Activated CD8-positive, alpha-beta memory T cell treated with anti-CD3 and anti-CD28 coated beads for 4 hours (primary cell): Measurements from ENCODE around the gene SPSB1.

Experiments
- DNase-seq, 2 donors: peaks; one replicate each; pipeline ENCODE4 v3.0.0-alpha.2; 2020; ENCODE audit warnings: low read depth in 2 of 2

SPSB1 gene

DNA sequence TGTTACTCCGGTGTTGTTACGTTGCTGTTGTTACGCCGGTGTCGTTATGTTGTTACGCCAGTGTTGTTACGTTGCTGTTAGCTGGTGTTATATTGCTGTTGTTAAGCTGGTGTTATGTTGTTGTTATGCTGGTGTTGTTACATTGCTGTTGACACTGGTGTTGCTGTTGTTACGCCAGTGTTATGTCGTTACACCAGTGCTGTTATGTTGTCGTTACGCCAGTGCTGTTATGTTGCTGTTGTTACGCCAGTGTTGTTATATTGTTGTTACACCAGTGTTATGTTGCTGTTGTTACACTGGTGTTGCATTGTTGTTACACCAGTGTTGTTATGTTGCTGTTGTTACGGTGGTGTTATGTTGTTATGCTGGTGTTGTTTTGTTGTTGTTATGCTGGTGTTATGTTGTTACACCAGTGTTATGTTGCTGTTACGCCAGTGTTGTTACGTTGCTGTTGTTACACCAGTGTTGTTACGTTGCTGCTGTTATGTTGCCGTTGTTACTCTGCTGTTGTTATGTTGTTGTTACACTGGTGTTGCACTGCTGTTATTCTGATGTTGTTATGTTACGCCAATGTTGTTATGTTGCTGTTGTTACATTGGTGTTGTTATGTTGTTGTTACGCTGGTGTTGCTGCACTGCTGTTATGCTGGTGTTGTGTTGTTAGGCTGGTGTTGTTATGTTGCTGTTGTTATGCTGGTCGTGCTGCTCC, 32.5 kb upstream of the SPSB1 start:
- DNase-seq: no peak

DNA sequence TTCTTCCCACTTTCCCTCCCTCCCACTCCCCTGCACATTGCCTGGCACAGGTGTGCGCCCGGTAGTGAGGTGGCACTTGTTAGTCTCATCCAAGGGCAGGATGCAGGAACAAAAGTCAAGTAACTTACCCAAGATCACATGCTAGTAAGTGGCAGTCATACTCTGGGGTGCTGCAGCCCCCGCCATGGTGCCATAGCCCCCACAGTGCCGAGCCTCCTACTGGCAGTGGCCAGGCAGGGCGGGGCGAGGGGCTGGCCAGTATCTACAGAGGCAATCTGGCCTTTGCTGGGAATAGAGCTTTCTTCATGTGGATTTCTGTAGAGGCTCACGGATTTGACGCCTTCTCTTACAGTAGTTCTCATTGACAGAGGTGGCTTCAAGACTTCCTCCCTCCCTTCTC, 31.2 kb upstream of the SPSB1 start:
- no peak for DNase-seq

DNA sequence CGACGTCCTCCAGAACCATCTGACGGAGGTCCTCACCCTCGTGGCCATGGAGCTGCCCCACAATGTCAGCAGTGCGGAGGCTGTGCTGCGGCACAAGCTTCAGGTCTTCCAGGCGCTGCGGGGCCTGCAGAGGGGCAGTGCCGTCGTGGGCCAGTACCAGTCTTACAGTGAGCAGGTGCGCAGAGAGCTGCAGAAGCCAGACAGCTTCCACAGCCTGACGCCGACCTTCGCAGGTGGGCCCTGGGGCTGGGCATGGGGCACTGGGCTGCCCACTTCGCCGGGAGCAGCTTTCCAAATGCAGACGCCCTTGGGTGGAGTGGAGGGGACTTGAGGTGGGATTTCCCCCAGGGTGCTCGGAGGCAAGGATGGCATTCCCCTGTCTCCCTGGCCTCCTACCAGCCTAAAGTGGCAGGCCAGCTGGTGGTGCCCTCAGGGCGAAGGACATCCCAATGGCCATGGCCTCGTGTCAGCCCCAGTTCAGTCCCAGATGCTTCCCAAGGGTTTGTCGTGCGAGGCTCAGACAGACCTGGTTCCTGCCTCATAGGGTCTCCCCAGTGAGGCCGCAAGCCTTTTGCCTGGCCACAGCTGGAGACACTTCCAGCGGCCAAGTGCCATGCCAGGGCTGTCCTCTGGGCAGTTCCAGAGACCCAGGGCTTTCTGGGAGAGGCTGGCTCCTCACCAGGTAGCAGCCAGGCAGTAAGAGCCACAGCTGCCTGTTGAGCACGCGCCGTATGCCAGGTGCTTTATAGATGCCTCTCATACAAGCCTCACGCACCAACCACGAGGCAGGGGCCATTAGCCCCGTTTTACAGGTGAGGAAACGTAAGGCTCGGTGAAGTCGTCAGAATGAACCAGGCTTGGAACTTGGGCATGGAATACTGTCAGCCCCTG, 30.4 kb upstream of the SPSB1 start:
- no peak for DNase-seq

DNA sequence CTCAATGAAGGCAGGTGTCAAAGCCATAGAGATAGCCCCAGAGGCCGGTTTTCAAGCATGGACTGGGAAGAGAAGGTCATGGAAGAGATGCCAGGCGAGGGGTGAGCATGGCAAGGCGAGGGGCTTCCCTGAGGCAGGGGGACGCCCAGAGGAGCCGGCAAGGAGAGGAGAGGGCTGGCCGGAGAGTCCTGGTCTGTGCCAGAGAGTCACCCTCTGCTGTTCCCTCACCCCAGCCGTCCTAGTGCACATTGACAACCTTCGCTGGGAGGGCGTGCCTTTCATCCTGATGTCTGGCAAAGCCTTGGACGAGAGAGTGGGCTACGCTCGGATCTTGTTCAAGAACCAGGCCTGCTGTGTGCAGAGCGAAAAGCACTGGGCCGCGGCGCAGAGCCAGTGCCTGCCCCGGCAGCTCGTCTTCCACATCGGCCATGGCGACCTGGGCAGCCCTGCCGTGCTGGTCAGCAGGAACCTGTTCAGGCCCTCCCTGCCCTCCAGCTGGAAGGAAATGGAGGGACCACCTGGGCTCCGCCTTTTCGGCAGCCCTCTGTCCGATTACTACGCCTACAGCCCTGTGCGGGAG, 29.3 kb upstream of the SPSB1 start:
- no peak for DNase-seq

DNA sequence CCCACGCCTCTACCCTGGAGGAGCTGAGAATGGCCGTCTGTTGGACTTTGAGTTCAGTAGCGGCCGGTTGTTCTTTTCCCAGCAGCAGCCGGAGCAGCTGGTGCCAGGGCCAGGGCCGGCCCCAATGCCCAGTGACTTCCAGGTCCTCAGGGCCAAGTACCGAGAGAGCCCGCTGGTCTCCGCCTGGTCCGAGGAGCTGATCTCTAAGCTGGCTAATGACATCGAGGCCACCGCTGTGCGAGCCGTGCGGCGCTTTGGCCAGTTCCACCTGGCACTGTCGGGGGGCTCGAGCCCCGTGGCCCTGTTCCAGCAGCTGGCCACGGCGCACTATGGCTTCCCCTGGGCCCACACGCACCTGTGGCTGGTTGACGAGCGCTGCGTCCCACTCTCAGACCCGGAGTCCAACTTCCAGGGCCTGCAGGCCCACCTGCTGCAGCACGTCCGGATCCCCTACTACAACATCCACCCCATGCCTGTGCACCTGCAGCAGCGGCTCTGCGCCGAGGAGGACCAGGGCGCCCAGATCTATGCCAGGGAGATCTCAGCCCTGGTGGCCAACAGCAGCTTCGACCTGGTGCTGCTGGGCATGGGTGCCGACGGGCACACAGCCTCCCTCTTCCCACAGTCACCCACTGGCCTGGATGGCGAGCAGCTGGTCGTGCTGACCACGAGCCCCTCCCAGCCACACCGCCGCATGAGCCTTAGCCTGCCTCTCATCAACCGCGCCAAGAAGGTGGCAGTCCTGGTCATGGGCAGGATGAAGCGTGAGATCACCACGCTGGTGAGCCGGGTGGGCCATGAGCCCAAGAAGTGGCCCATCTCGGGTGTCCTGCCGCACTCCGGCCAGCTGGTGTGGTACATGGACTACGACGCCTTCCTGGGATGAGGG, 28.5 kb upstream of the SPSB1 start:
- DNase-seq: no peak

DNA sequence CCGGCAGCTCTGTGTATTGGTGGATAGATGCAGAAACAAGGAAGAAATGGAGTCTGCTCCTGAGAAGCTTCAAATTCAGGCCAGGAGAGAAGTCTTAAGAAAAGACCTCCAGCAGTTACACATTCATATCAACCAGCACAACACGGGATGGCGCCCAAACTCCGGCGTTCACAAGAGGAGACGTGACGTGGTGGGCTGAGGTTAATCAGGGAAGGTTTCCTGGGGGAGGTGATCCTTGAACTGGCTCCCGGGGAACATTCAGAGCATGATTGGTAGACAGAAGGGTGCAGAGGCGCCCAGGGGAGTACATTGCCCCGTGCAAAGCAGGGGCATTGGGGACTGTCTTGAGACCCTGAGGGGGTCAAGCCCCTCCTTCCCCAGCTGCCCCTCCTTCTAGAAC, 27.7 kb upstream of the SPSB1 start:
- DNase-seq: no peak

DNA sequence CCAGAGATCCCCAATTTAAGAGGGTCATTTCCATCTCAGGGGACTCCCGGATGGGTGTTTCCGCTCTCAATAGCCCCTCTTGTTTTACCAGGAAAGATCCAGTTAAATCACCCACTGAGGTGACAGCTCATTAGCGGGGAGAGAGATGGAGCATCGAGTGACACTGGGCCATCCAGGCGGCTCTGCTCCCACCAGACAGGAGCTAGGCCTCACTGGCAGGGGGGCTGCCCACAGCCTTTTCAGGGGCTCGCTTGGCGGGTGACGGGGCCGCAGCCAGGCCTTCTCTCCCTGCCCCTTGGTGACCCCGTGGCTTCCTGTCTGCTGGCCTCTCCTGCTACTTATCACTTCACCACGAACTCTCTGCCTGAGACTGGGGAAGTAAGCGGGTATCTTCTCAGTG, 26.7 kb upstream of the SPSB1 start:
- DNase-seq: no peak

DNA sequence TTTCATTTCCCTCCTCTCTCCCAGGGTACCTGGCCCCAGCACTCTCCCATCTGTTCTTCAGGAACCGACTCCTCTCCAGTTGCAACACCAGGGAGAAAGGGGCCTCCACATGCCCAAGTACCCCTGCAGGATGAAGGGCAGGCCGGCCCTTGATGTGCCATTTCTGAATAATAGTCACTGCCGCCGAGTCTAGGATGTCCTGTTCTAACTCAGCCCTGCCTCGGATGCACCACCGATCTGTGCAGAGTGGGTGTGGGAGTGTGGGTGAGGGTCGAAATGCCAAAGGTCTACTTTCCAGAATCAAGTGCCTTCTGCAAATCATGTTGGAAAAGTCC, 25.4 kb upstream of the SPSB1 start:
- no peak for DNase-seq

DNA sequence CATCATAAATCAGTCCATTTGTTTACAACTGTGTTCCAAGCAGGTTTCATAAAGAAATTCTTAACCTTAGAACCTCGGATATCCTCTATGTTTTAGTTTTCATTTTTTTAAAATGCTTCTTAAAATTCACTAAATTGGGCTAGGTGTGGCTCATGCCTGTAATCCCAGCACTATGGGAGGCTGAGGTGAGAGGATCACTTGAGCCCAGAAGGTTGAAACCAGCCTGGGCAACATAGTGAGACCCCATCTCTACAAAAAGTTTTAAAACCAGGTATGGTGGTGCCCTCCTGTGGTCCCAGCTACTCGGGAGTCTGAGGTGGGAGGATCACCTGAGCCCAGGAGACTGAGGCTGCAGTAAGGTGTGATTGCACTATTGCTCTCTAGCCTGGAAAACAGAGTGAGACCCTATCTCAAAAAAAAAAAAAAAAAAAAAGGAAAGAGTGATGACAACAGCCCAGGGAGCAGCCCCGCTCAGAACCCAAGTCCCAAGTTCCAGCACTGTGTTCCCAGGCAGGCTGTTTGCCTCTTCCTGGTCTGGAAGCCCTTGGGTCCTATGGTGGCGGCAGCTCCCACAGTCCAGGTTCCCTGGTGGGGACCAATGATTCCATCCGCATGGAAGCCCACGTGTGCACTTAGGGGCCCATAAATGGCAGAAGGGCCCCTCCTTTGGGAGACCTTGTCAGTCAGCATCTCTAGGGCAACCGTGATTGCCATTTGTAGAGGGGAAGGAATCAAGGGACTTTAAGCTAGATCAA, 24.7 kb upstream of the SPSB1 start:
- DNase-seq: no peak

DNA sequence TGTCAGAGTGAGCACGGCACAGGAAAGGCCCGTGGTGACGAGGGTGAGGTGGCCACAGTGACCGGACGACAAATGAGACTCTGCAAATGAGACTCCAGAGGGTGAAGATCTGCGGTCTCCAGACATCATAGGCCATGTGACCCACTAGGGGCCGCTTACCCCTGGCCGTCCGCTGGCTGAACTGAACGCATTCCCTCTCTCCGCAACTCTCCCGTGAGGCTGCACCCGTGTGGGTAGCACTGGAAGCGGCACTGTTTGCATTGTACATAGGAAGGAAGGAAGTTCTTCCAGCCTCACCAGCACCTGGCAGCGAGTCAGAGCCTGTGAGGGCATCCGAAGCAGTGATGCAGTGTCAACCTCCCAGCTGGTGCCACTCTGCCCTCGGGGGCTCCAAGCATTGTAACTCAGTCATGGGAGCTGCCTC, 23.6 kb upstream of the SPSB1 start:
- DNase-seq: no peak

DNA sequence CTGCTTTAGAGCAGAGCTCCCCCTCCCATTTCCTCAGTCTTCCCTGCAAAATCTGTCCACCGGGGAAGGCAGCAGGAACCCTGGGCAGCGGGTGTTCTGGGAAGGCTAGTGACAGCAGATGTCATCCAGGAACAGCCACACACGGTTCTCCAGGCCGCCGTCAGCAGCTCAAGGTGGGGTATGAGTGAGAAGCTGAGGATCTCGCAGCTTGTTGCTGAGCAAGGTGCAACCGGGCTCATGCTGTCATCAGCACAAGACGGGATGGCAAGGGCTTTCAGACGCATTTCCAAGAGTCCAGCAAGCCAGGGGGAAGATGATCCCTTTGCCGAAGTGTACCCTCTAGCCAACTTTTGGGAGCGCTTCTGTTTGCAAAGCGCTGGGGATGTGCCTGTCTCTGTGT, 23.0 kb upstream of the SPSB1 start:
- no peak for DNase-seq

DNA sequence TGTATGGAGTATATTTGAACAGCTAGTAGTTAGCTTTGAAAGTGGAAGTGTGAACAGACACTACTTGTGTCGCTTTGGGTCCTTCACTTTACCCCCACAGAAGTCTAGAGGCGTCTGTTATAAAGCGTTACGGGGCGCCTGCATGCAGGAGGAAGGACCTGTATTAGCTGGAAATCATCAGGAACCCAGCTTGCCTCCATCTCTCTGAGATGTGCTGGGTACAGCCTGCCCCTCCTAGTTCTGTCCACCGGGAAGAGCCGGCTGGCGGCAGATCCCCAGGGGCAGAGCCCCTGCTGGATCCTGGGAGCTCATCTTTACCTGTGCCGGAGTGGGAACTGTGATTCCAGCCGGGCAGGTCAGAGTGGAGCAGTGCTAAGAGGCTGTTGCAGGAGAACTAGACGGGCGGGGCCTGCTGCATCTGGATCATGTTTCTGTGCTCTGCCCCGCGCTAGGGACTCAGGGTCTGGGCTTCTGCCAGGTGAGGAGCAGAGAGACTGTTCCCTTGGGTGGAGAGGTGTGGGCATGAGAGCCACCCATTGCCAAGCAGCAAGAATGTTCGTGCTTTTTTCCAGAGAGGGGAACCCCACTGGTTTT, 22.3 kb upstream of the SPSB1 start:
- no peak for DNase-seq

DNA sequence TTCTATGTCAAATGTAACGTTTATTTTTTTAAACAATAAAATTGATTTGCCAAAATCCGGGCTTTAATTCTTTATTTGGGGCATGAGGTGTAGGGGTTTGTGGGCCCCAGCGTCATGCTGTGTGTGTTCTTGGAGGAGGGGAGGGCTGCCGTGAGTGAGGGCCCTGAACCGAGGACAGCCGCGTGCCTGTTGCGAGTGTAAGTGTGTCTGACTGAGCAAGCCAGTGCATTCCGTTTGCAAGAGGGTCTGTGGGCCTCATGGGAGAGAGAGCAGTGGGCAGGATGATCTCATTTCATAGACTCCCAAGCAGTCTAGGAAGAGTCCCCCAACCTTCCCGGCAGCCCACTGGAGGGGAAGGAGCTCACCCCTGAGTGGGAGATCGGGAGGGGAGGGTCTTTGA, 21.4 kb upstream of the SPSB1 start:
- DNase-seq: no peak

DNA sequence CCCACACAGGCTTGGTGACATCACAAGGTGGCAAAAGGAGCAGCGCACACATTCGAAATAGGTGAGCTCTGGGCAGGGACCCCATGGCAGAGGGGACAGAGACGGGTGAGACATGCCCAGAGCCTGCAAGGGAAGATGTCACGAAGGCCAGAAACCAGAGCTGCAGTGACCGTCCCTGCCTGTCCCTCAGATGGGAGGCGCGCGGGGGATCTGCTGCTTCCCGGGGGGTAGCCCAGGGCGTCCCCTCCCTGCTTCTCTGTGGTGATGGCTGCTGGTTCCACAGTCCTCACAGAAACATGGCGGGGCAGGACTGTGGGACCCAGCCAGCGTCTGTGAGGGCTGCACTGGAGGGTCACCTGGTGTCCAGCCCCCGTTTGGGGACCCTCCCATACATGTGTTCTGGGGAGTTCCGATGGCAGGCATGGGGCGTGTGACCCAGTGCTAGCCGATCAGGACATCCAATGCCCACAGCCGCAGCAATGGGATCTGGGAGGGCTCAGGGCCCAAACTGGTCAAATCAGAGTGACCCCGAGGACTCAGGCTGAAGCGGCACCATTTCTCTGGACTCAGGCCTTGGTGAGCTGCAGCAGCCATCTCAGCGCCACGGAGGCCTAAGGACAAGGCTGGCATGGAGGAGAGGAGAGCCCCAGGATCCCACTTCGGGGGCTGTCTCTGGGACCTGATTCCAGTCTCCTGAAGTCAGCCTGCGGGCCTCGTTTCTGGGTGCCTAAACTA, 20.7 kb upstream of the SPSB1 start:
- no peak for DNase-seq

DNA sequence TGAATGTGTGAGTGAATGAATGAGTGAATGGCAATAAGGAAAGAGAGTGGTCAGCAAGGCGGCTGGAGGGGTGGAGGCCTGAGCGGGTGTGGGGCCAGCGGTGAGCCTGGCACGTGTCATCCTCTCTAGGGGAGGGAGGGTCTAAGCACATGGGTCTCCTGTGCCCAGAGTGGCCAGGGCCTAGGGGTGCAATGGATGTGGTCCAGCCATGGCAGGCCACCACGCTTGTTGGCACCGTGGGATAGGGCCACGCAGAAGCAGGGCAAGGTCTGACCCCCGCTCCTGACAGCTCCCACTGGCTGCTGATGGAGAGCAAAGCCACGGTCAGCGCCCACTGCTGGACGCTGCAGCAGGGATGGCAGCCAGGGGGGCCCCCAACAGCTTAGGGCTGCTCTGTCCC, 19.5 kb upstream of the SPSB1 start:
- DNase-seq: no peak

DNA sequence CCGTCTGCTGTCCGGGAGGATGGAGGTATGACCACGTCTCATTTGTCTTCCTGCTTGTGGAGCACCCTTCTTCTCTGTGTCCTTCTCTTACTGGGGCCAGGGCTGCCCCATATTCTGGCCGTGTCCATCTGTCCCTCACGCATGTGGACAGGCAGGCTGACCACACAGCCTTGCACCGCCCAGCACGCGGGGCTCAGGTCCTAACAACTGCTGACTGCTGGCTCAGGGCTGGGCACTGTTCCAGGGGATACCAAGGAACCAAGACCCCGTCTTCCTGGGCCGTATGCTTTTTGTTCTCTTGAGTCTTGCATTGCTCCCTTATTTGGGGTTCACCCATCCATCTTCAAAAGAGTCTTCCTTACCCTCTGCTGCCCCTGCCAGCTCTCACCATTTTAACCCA, 17.5 kb upstream of the SPSB1 start:
- DNase-seq: no peak

DNA sequence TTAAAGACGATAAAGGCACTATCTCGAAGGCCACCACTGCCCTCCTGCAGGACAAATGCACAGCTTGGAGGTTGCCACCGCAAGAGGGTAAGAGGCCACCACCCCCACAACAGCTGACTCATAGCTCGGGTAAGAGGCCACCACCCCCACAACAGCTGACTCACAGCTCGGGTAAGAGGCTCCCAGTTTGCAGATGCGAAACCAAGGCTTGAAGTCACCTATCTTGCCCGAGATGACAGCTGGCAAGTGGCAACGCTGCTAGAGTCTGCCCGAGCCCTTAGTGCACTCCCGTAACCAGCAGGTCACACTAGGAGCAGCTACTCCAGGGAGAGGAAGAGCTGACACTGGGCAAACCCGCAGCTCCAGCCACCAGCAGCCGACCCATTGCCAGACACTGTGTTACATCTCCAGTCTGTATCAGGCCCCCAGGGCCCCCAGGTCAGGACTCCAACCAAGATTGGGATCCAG, 17.1 kb upstream of the SPSB1 start:
- peak; percentile 42 to 79 for DNase-seq

DNA sequence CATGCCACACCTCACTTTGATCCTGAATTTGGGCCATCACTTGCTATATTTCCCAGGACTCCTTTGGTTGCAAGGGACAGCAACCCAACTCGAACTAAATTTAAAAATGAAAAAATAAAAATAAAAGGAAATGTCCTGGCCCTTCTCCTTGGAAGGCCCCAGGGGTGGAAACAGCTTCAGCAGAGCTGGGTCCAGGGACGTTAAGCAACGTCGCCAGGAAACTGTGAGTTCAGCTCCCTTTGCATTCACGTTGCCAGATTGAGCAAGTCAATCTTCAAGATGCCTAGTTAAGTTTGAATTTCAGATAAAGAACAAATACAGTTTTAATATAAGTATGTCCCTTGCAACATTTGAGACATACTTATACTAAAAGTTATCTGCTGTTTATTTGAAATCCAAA, 14.6 kb upstream of the SPSB1 start:
- no peak for DNase-seq

DNA sequence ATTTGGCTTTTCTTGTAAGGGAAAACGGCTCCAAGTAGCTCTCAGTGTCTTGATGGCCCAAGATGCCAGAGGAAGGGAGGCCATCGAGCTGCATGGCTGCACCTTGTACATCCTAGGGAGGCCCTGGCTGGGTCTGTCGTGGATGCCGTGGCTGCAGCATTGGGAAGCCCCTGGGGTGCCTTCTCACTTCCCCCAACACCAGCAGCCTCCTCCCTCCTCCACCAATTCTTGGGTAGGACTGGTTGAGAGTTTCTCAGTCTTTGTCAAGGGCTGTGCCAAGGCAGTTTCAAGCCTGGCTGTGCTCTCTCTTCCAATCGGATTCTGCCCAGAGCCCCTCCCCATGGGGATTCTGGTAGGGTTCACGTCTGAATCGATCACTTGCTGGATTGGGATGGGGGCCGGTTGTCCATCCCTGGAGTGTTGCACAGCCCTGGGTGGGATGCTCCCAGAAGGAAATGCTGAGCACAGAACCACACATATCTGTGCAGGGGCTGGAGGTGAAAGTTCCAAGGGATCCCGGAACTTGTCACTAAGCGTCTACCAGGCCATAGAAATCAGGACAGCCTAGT, 14.0 kb upstream of the SPSB1 start:
- no peak for DNase-seq
